Liver (tissue), 9 donors: ENCODE measurements around the gene PSTPIP1. TPM values are rescaled to one million over a fixed set of nuclear protein-coding genes. Genes with fewer than 3 reads are reported as not detected.

ENCODE experiments used
- DNase-seq: peaks from one replicate; pipeline ENCODE4 v3.0.0-alpha.2; 2017; ENCODE audit warnings: low spot score
- H3K27ac ChIP-seq, 2 donors: one replicate each; pipeline ENCODE4 v1.7.0; 2013; ENCODE audit warnings: inconsistent platforms in 2 of 2, low read length in 2 of 2, control low read depth in 1 of 2, low read depth in 1 of 2, mild to moderate bottlenecking in 1 of 2
- H3K27me3 ChIP-seq, 4 donors: one replicate each; pipeline versions ENCODE4 v1.6.1 to v1.7.0; 2013; ENCODE audit warnings: low read length in 3 of 4, inconsistent platforms in 1 of 4, mild to moderate bottlenecking in 1 of 4, moderate library complexity in 1 of 4; ENCODE audit not compliant: control insufficient read depth in 4 of 4, insufficient read depth in 4 of 4
- H3K36me3 ChIP-seq, 4 donors: one replicate each; pipeline versions ENCODE4 v1.6.1 to v1.7.0; 2013; ENCODE audit warnings: low read length in 3 of 4, mild to moderate bottlenecking in 3 of 4, low read depth in 1 of 4, moderate library complexity in 1 of 4; ENCODE audit not compliant: control insufficient read depth in 4 of 4, insufficient read depth in 3 of 4
- H3K4me1 ChIP-seq, 4 donors: one replicate each; pipeline versions ENCODE4 v1.6.1 to v1.7.0; 2013; ENCODE audit warnings: low read length in 3 of 4, mild to moderate bottlenecking in 3 of 4, moderate library complexity in 1 of 4; ENCODE audit not compliant: control insufficient read depth in 4 of 4, insufficient read depth in 4 of 4
- H3K4me3 ChIP-seq, 3 donors: one replicate each; pipeline versions ENCODE4 v1.6.1 to v1.7.0; 2013; ENCODE audit warnings: low read length in 3 of 3, control low read depth in 1 of 3, low read depth in 1 of 3, mild to moderate bottlenecking in 1 of 3
- H3K9ac ChIP-seq, 2 donors: one replicate each; pipeline ENCODE4 v1.7.0; 2013; ENCODE audit warnings: low read length in 2 of 2, mild to moderate bottlenecking in 2 of 2, moderate library complexity in 2 of 2, control low read depth in 1 of 2, low read depth in 1 of 2
- H3K9me3 ChIP-seq, 4 donors: one replicate each; pipeline versions ENCODE4 v1.6.1 to v1.7.0; 2013; ENCODE audit warnings: low read length in 3 of 4; ENCODE audit not compliant: control insufficient read depth in 4 of 4
- ATF3 ChIP-seq: IDR thresholded peaks from 2 replicates; pipeline ENCODE4 v1.6.1; 2016; ENCODE audit warnings: antibody characterized with exemption
- EGR1 ChIP-seq, 2 donors: IDR thresholded peaks; 2 replicates each; pipeline ENCODE4 v1.6.1; 2016 to 2018; ENCODE audit warnings: antibody characterized with exemption in 2 of 2, low read depth in 2 of 2
- FOXA1 ChIP-seq: IDR thresholded peaks from 2 replicates; pipeline ENCODE4 v1.6.1; 2016; ENCODE audit warnings: antibody characterized with exemption
- FOXA2 ChIP-seq: IDR thresholded peaks from 2 replicates; pipeline ENCODE4 v1.6.1; 2016; ENCODE audit warnings: antibody characterized with exemption
- GABPA ChIP-seq, 2 donors: IDR thresholded peaks in 1 of 2; conservative IDR thresholded peaks in 1 of 2; 2 replicates each; pipeline ENCODE4 v1.6.1; 2016; ENCODE audit warnings: antibody characterized with exemption in 2 of 2, mild to moderate bottlenecking in 1 of 2, moderate library complexity in 1 of 2
- HNF4A ChIP-seq, 2 donors: conservative IDR thresholded peaks; 2 replicates each; pipeline ENCODE4 v1.6.1; 2016; ENCODE audit warnings: antibody characterized with exemption in 2 of 2, mild to moderate bottlenecking in 2 of 2
- HNF4G ChIP-seq: IDR thresholded peaks from 2 replicates; pipeline ENCODE4 v1.6.1; 2016; ENCODE audit warnings: antibody characterized with exemption
- JUND ChIP-seq, 2 donors: IDR thresholded peaks; 2 replicates each; pipeline ENCODE4 v1.6.1; 2016; ENCODE audit warnings: antibody characterized with exemption in 2 of 2
- NR2F2 ChIP-seq: IDR thresholded peaks from 2 replicates; pipeline ENCODE4 v1.6.1; 2016; ENCODE audit warnings: antibody characterized with exemption
- RAD21 ChIP-seq, 2 donors: IDR thresholded peaks; 2 replicates each; pipeline ENCODE4 v1.6.1; 2016; ENCODE audit warnings: antibody characterized with exemption in 2 of 2, mild to moderate bottlenecking in 2 of 2
- RXRA ChIP-seq, 2 donors: IDR thresholded peaks; 2 replicates each; pipeline ENCODE4 v1.6.1; 2017 to 2018; ENCODE audit warnings: antibody characterized with exemption in 2 of 2, mild to moderate bottlenecking in 1 of 2
- SP1 ChIP-seq: IDR thresholded peaks from 2 replicates; pipeline ENCODE4 v1.6.1; 2018; ENCODE audit warnings: antibody characterized with exemption, mild to moderate bottlenecking
- TAF1 ChIP-seq: conservative IDR thresholded peaks from 2 replicates; pipeline ENCODE4 v1.6.1; 2016; ENCODE audit warnings: antibody characterized with exemption, mild to moderate bottlenecking
- YY1 ChIP-seq: IDR thresholded peaks from 2 replicates; pipeline ENCODE4 v1.6.1; 2016; ENCODE audit warnings: antibody characterized with exemption, mild to moderate bottlenecking
- WGBS: extraction: QIAGEN DNeasy Blood & Tissue Kit; methylation state at CpG from one replicate; pipeline ENCODE4 v1.1.7; 2013; 5-methylcytosine and 5-hydroxymethylcytosine counted together
- polyA plus RNA-seq, 2 donors: library from polyadenylated mRNA; stranded (reverse) in 1 of 2; unstranded in 1 of 2; fragments of 200-250 nt in 1 of 2; fragments of >200 nt in 1 of 2; fragmentation: Nextera tagmentation in 1 of 2; extraction: Ambion mirVana in 1 of 2; gene quantifications; one replicate each; pipeline versions ENCODE4 v1.2.1 to v1.2.3, GENCODE V29; 2013 to 2015
- total RNA-seq, 2 donors: library from RNA; depleted of rRNA; stranded (reverse); fragments of >200 nt; gene quantifications; one replicate each; pipeline ENCODE4 v1.2.3, GENCODE V29; 2014
- TF ChIP-seq, protein P1 (sequence below): fragments of 150-350 bp; IDR thresholded peaks from 2 replicates; pipeline ENCODE4 v1.5.1; 2017; ENCODE audit warnings: improper control_type of control experiment, low read depth, low read length; ENCODE audit not compliant: missing input control
- donor health status: healthy.
- donor health status: healthy.
- donor health status: healthy.
- donor health status: healthy.
- donor health status: healthy.

Gene PSTPIP1
- total and polyA plus RNA-seq, 4 donors: 1.1 to 4.6 (median 3.0) TPM

DNA sequence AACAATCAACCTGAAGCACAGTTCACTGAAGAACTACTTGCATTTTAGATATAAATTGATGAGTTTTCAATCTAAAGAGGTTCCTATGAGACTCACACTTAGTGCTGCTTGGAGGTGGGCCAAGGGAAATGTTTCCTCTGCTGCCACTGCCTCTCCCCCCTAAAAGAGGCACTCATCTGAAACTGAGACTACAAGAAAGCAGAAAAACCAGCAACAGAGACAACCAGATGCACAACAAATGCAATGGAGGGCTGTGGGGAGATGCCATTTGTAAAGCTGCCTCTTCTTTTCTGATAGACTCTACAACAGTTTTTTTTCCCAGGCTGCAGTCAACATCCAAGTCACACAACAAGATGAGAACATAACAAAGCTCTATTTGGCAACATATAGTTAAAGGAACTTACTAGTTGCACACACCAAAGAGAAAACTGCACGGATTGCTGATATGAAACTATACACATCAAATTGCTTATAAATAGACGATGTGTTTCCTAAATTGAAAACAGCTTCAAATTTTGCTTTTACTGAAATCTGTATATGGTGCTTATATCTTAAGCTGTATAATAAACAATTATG is 64.9 kb downstream of the PSTPIP1 start:
- Histone ChIP-seq H3K4me1 (peaks cover 7 to 42% (median 40%) of the 10 kb centered on the region in 4 donors), H3K27me3 (no peaks in the 10 kb centered on the region), H3K9me3 (no peaks in the 10 kb centered on the region), H3K27ac (peak overlapping the region in 1 of 2 donors; percentile 28), H3K9ac (no peak overlapping the region), H3K4me3 (no peak overlapping the region), H3K36me3 (no peaks in the 10 kb centered on the region)
- no peak for DNase-seq
- 52% methylated on average over 2 of the region's 2 CpGs for WGBS
- TF ChIP-seq HNF4G: no peak
- no peak for TF ChIP-seq RAD21 (IDR thresholded peaks at IDR 0.05)
- TF ChIP-seq HNF4A (conservative IDR thresholded peaks at IDR 0.05): no peak
- no peak for TF ChIP-seq ATF3
- TF ChIP-seq, protein P1, sequence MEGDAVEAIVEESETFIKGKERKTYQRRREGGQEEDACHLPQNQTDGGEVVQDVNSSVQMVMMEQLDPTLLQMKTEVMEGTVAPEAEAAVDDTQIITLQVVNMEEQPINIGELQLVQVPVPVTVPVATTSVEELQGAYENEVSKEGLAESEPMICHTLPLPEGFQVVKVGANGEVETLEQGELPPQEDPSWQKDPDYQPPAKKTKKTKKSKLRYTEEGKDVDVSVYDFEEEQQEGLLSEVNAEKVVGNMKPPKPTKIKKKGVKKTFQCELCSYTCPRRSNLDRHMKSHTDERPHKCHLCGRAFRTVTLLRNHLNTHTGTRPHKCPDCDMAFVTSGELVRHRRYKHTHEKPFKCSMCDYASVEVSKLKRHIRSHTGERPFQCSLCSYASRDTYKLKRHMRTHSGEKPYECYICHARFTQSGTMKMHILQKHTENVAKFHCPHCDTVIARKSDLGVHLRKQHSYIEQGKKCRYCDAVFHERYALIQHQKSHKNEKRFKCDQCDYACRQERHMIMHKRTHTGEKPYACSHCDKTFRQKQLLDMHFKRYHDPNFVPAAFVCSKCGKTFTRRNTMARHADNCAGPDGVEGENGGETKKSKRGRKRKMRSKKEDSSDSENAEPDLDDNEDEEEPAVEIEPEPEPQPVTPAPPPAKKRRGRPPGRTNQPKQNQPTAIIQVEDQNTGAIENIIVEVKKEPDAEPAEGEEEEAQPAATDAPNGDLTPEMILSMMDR: no peak
- no peak for TF ChIP-seq NR2F2
- no peak for TF ChIP-seq FOXA1
- no peak for TF ChIP-seq GABPA (IDR thresholded peaks at IDR 0.05 in 1 of 2, conservative IDR thresholded peaks at IDR 0.05 in 1 of 2)

DNA sequence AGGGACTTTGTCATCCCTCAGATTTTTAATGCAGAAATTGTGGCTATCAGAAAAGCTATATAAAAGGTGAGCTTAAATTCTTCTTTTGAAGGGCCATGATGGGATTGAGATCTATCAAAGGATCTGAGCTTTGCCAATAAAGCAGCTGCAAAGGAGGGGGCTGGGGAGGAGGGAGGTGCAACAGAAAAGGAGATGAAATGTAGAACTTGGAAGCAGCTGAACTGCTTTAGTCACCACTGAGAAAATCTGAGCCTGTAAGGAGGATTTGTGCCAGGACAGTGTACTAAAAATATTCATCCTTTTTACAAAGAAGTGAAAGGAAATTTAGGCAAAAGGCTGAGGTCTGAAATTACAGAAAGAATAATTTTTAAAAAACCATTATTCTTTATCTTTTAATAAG is 65.6 kb downstream of the PSTPIP1 start:
- H3K4me3 ChIP-seq: no peak overlapping the region
- H3K9me3 ChIP-seq: no peaks in the 10 kb centered on the region
- no peak for TF ChIP-seq TAF1
- H3K27ac ChIP-seq: no peak overlapping the region
- DNase-seq: no peak
- H3K9ac ChIP-seq: no peak overlapping the region
- no peaks in the 10 kb centered on the region for H3K27me3 ChIP-seq
- H3K36me3 ChIP-seq: no peaks in the 10 kb centered on the region
- peaks cover 7 to 44% (median 40%) of the 10 kb centered on the region in 4 donors for H3K4me1 ChIP-seq

DNA sequence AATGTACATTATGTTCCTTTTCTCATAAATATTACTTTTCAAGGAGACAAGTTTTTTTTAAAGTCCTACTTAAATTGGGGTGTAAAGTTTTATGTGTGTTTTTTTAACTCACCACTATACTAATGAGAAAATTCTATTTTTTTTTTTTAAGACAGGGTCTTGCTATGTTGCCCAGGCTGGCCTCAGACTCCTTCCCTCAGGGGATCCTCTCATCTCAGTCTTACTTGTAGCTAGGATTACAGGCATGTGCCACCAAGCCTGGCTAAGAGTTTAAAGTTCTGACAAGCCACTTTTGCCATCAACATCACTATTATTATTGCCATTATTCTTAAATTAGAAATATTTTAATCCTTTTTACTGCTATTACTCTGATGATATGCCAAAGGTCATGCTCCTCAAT is 68.3 kb downstream of the PSTPIP1 start:
- Histone ChIP-seq H3K9ac (no peak overlapping the region), H3K4me3 (no peak overlapping the region), H3K36me3 (no peaks in the 10 kb centered on the region), H3K27ac (no peak overlapping the region), H3K9me3 (no peaks in the 10 kb centered on the region), H3K27me3 (no peaks in the 10 kb centered on the region), H3K4me1 (peaks cover 10 to 59% (median 45%) of the 10 kb centered on the region in 4 donors)
- DNase-seq: no peak
- TF ChIP-seq HNF4A (conservative IDR thresholded peaks at IDR 0.05) (no peak), HNF4G (no peak), RXRA (IDR thresholded peaks at IDR 0.05) (no peak), ATF3 (no peak)

DNA sequence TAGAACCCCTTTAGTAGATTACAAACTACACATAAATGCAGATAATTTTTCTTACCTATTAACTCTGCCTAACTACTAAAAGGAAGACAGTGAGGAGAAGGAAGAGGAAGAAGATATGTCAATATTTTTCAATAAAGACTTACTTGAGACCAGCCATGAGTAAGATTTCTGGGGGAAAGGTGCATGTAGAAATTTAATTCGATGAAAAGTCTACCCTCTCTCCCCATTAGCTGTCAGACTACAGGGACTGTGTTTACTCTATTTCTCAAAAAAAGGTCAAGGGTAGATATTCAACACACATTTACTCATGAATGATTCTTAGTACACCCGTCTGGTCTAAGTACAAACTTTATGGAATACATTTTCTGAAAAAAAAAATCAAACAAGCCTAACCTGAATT is 69.1 kb downstream of the PSTPIP1 start:
- no peaks in the 10 kb centered on the region for H3K9me3 ChIP-seq
- TF ChIP-seq, protein P1: no peak
- TF ChIP-seq SP1: peak; percentile 36
- peak in 1 of 2 donors; percentile 16 for TF ChIP-seq HNF4A (conservative IDR thresholded peaks at IDR 0.05)
- TF ChIP-seq ATF3: peak; percentile 10
- TF ChIP-seq YY1: no peak
- TF ChIP-seq GABPA (IDR thresholded peaks at IDR 0.05 in 1 of 2, conservative IDR thresholded peaks at IDR 0.05 in 1 of 2): no peak
- no peak for TF ChIP-seq JUND (IDR thresholded peaks at IDR 0.05)
- TF ChIP-seq EGR1 (IDR thresholded peaks at IDR 0.05; ENCODE audit: low read depth in 2 of 2): no peak
- TF ChIP-seq RXRA (IDR thresholded peaks at IDR 0.05): peak in 1 of 2 donors; percentile 47
- peak; percentile 26 for TF ChIP-seq FOXA2
- no peaks in the 10 kb centered on the region for H3K36me3 ChIP-seq
- H3K27ac ChIP-seq: peak overlapping the region; percentile 20 to 33
- H3K9ac ChIP-seq: no peak overlapping the region
- no peak for DNase-seq
- H3K4me3 ChIP-seq: no peak overlapping the region
- H3K4me1 ChIP-seq: peaks cover 10 to 54% (median 42%) of the 10 kb centered on the region in 4 donors
- no peaks in the 10 kb centered on the region for H3K27me3 ChIP-seq
- 39% methylated on average over 2 of the region's 2 CpGs for WGBS
